ENCODE measurements around the gene CHAF1B.

Gene CHAF1B

DNA sequence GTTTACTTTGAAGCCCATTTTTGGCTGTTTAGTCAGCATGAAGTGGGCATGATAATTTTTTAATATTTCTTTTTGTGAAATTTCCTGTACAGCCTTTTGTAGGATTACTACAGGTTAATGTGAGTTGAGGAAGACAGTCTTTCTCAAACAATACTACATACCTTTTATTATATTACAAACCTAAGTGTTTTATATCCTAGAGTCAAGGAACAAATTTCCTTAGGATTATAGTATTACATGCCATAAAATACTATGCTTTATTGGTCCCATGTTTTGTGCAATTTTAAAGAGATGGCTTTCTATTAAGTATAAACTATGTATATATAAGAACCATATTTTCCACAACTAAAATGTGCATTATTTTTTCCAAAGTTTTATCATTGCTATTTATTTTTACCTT, 9.2 kb upstream of the CHAF1B start:
- H3K36me3 ChIP-seq (ENCODE audit: low read length) = peaks cover 12% of the 10 kb centered on the region; the same call in 1 of the 2 replicates

DNA sequence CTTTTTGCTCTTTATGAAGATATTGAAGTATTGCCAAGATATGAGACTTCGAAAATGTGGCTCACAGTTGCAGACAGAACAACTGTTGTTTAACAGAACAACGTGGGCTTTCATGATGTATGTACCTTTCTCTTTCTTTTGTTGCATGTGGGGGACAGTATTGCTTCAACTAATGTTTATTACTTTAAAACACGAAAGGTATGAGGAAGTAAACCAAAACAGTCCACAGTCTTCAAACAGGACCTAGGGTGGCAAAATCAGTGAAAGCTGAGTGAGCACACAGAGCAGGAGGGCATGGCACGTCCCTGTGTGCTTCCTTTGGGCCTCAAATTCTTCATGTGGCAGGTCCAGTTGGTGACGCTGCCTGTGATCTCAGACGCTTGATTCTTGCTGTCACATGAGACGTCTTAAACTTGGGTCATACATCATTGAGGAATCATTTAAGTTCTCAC, 7.8 kb upstream of the CHAF1B start:
- TF ChIP-seq, protein P1, sequence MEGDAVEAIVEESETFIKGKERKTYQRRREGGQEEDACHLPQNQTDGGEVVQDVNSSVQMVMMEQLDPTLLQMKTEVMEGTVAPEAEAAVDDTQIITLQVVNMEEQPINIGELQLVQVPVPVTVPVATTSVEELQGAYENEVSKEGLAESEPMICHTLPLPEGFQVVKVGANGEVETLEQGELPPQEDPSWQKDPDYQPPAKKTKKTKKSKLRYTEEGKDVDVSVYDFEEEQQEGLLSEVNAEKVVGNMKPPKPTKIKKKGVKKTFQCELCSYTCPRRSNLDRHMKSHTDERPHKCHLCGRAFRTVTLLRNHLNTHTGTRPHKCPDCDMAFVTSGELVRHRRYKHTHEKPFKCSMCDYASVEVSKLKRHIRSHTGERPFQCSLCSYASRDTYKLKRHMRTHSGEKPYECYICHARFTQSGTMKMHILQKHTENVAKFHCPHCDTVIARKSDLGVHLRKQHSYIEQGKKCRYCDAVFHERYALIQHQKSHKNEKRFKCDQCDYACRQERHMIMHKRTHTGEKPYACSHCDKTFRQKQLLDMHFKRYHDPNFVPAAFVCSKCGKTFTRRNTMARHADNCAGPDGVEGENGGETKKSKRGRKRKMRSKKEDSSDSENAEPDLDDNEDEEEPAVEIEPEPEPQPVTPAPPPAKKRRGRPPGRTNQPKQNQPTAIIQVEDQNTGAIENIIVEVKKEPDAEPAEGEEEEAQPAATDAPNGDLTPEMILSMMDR (IDR thresholded peaks at IDR 0.05; ENCODE audit: insufficient read depth, low read length, poor library complexity, severe bottlenecking) = no peak
- TF ChIP-seq EZH2phosphoT487 (conservative IDR thresholded peaks at IDR 0.05; ENCODE audit: low read length) = no peak
- no peaks in the 10 kb centered on the region for H3K9me2 ChIP-seq (replicated peaks; ENCODE audit: insufficient read depth, low read length)
- H3K9me3 ChIP-seq (ENCODE audit: insufficient read depth, low read length) = no peaks in the 10 kb centered on the region
- no peaks in the 10 kb centered on the region for H4K20me1 ChIP-seq (ENCODE audit: low read depth, low read length)
- H3K27ac ChIP-seq (ENCODE audit: low read depth, low read length) = no peak overlapping the region
- H3F3A ChIP-seq (ENCODE audit: insufficient read depth) = no peaks in the 10 kb centered on the region
- H3K36me3 ChIP-seq (ENCODE audit: low read length) = peaks cover 11% of the 10 kb centered on the region; the same call in 1 of the 2 replicates
- no peaks in the 10 kb centered on the region for H3K27me3 ChIP-seq (ENCODE audit: low read length)
- H3K79me2 ChIP-seq (ENCODE audit: insufficient read depth, low read length) = no peaks in the 10 kb centered on the region
- H3K9ac ChIP-seq (ENCODE audit: low read length) = no peak overlapping the region
- H2AFZ ChIP-seq (ENCODE audit: low read depth, low read length, severe bottlenecking) = no peak overlapping the region
- H3K4me3 ChIP-seq (ENCODE audit: insufficient read depth, low read length, poor library complexity, severe bottlenecking) = no peak overlapping the region
- H3K4me2 ChIP-seq (ENCODE audit: low read depth, low read length, poor library complexity, severe bottlenecking) = no peak overlapping the region

More for the DNA sequence above, 9.2 kb upstream of the CHAF1B start:
- H3K9ac ChIP-seq (ENCODE audit: low read length) = no peak overlapping the region
- no peaks in the 10 kb centered on the region for H3F3A ChIP-seq (ENCODE audit: insufficient read depth)
- H3K4me3 ChIP-seq (ENCODE audit: insufficient read depth, low read length, poor library complexity, severe bottlenecking) = no peak overlapping the region
- no peak overlapping the region for H3K27ac ChIP-seq (ENCODE audit: low read depth, low read length)
- no peaks in the 10 kb centered on the region for H3K9me3 ChIP-seq (ENCODE audit: insufficient read depth, low read length)
- no peak for TF ChIP-seq EZH2phosphoT487 (conservative IDR thresholded peaks at IDR 0.05; ENCODE audit: low read length)
- TF ChIP-seq, protein P1 (IDR thresholded peaks at IDR 0.05; ENCODE audit: insufficient read depth, low read length, poor library complexity, severe bottlenecking) = no peak
- no peaks in the 10 kb centered on the region for H3K79me2 ChIP-seq (ENCODE audit: insufficient read depth, low read length)
- no peak overlapping the region for H2AFZ ChIP-seq (ENCODE audit: low read depth, low read length, severe bottlenecking)
- H3K9me2 ChIP-seq (replicated peaks; ENCODE audit: insufficient read depth, low read length) = no peaks in the 10 kb centered on the region
- H3K4me2 ChIP-seq (ENCODE audit: low read depth, low read length, poor library complexity, severe bottlenecking) = no peak overlapping the region
- H4K20me1 ChIP-seq (ENCODE audit: low read depth, low read length) = no peaks in the 10 kb centered on the region
- H3K27me3 ChIP-seq (ENCODE audit: low read length) = no peaks in the 10 kb centered on the region

DNA sequence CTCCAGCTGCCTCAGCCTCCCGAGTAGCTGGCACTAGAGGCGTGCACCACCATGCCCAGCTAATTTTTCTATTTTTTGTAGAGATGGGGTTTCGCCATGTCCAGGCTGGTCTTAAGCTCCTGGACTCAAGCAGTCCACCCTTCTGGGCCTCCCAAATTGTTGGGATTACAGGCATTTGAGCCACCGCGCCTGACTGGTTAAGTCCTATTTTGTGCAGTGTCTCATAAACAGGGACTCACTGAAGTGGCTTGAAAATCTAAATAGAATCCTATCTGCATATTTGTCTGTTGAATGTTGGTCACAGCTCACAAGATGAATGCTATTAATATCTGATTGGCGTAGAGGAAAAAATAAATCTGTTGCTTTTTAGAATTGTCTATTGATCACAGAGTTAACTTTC, 5.9 kb upstream of the CHAF1B start:
- TF ChIP-seq, protein P1 (IDR thresholded peaks at IDR 0.05; ENCODE audit: insufficient read depth, low read length, poor library complexity, severe bottlenecking) = no peak
- Histone ChIP-seq H3K36me3 (ENCODE audit: low read length) (peaks cover 7% of the 10 kb centered on the region; the same call in 1 of the 2 replicates), H3K4me3 (ENCODE audit: insufficient read depth, low read length, poor library complexity, severe bottlenecking) (no peak overlapping the region), H3K27me3 (ENCODE audit: low read length) (no peaks in the 10 kb centered on the region), H4K20me1 (ENCODE audit: low read depth, low read length) (no peaks in the 10 kb centered on the region), H2AFZ (ENCODE audit: low read depth, low read length, severe bottlenecking) (no peak overlapping the region), H3F3A (ENCODE audit: insufficient read depth) (no peaks in the 10 kb centered on the region), H3K79me2 (ENCODE audit: insufficient read depth, low read length) (no peaks in the 10 kb centered on the region), H3K9ac (ENCODE audit: low read length) (no peak overlapping the region), H3K9me2 (replicated peaks; ENCODE audit: insufficient read depth, low read length) (no peaks in the 10 kb centered on the region), H3K27ac (ENCODE audit: low read depth, low read length) (no peak overlapping the region), H3K9me3 (ENCODE audit: insufficient read depth, low read length) (no peaks in the 10 kb centered on the region), H3K4me2 (ENCODE audit: low read depth, low read length, poor library complexity, severe bottlenecking) (no peak overlapping the region)
